ENCODE data around the gene AGAP1.

GRCh38 chr2:236078297-236079255 lies 584.7 kb downstream of the AGAP1 start:
- TF ChIP-seq CTCF (IDR thresholded peaks at IDR 0.05; ENCODE audit: extremely low read depth in 1 of 2, insufficient read depth in 1 of 2, low read depth in 1 of 2, low read length in 2 of 2) (no peak), POLR2AphosphoS5 (IDR thresholded peaks at IDR 0.05; ENCODE audit: insufficient read depth, low read depth, low read length) (no peak), EZH2 (IDR thresholded peaks at IDR 0.05; ENCODE audit: borderline replicate concordance, low read depth, low read length, severe bottlenecking) (no peak), POLR2A (IDR thresholded peaks at IDR 0.05; ENCODE audit: low read depth, low read length) (no peak), MAX (IDR thresholded peaks at IDR 0.05; ENCODE audit: insufficient read depth, insufficient read length) (no peak)

All from endothelial cell of umbilical vein (primary cell).